ENCODE data around the gene EIF3K.

Gene EIF3K

DNA sequence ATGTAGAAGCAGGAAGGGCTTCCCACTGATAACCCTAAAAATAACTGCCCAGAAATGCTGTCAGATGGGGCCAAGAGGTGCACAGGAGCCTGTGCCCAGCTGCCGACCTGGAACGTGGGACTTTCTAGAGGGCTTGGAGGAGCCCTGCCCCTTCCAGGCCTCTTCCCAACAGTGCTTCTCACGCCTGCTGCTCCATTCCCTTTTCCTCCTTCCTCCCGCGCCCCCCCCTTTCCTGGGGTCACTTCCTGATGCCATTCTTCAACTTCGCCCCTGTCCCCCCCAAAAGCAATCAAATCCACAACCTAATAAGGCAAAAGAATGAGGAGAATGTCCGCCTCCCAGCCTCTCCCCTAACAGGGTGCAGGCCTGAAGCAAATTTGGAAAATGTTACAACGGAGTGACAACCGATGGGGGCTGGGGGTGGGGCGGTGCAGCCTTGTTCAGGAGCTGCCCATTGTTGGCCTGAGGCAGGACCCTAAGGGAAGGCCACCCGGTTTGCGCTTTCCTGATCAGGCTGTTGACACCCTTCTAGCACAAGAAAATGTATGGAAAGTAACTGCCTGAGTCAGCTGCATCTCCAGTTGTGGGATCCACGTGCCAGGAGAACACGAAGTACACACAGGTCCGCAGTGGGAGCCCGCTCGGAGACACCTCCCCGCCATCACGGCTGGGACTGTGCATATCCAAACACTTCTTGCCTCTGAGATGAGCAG is 47.1 kb downstream of the EIF3K start:
- TF ChIP-seq GATA3 (IDR thresholded peaks at IDR 0.05; ENCODE audit: low read depth, low read length) (no peak), GATA2 (IDR thresholded peaks at IDR 0.05; ENCODE audit: low read depth, low read length) (no peak)

DNA sequence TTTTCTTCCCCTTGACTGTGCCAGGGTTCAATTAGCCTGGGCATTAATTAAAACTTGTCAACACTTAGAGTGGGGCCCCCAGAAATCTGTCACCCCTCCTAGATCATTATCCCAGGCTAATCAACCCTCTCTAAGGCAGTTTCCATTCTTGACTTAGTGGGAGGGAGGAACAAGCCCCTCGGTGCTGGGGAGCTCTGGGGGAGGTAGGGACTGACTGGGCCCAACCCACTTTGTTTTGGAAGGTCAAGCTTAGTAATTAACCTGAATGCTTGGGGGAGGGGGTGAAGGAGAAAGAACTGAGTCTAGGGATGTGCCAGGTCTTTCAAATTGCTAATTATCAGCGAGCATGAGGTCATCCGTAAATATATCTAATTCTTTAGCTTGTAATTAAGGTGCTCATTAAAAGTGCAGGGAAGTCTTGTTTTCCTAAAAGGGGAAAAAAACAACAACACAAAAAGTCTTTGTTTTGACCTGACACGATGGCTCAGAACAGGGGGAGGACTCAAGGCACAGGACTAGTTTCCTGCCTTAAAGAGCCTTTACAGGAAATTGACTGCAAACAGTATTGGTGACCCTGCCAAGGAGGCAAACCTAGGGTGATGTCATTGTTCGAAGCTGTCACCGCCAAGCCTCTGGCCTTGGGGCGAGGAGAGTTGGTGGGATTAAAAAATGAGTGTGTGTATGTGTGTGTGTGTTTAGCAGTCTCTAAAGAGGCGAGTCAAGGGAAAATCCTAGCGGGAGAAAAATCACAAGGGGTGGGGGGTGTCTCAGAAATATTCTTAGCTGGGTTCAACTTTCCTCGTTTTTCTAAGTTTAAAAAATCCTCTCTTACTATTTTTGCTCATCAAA is 47.9 kb downstream of the EIF3K start:
- no peak for TF ChIP-seq GATA2 (IDR thresholded peaks at IDR 0.05; ENCODE audit: low read depth, low read length)
- no peak for TF ChIP-seq GATA3 (IDR thresholded peaks at IDR 0.05; ENCODE audit: low read depth, low read length)

DNA sequence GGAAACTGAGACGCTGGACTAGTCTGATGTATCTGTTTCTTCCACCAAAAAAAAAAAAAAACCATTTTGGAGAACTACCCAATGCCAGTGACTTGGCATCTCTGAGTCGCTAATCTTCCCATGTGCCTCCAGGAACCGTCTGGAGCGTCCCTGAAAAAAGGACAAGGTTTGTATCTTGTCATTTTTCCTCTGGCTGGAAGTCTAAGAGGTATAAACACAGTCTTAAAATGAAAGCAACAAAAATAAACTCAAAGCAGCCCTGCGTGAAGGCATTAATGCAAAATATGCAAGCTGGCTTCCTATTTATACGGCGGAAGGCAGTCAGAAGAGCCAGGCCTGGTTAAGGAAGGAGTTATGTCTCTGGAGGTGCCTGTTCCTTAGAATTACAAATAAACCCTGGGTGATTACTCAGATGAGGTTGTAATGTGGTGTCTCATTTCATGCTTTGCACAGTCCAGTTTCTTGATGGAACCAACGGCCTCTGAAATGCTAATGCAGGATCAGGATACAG is 48.7 kb downstream of the EIF3K start:
- TF ChIP-seq GATA2 (IDR thresholded peaks at IDR 0.05; ENCODE audit: low read depth, low read length) (no peak), GATA3 (IDR thresholded peaks at IDR 0.05; ENCODE audit: low read depth, low read length) (no peak)

DNA sequence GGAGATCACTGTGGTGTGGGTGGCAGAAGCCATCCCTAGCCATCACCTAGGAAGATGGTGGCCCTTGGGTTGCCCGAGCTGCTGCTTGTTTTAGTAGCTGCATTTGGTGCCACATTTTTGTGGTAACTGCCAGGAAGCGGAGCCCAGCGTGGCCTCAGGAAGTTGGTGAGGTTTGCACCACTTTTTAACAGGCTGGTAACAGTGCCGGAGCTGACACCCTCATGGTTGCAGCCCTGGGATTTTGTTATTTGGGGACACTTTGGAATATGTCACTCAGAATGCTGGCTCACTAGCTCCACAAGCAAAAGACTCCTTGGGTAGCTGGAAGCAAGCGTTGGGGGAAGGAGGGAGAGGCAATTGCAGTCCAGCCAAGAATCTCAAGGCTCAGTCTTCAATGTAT is 50.6 kb downstream of the EIF3K start:
- no peak for TF ChIP-seq GATA2 (IDR thresholded peaks at IDR 0.05; ENCODE audit: low read depth, low read length)
- TF ChIP-seq GATA3 (IDR thresholded peaks at IDR 0.05; ENCODE audit: low read depth, low read length), result no peak

DNA sequence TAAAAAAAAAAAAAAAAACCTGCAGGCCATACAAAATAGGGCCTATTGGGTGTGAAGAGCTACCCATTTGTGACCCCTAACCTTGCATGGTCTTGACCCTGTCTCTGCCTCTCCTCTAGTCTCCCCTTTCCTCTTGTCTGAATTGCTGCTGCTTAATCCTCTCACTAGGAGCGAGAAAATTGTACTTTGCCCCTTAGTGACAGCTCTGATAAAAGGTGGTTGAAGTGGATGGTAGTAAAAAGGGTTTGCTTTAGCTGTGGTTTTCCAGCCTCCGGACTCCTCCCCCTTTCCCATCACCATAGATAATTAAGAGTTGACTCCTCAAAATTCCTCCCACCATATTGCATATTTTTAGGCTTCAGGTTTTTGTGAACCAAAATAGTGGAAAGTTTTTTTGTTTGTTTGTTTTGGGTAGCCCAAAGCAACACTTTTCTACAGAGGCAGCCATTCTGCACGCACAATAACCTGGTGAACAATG is 52.0 kb downstream of the EIF3K start:
- TF ChIP-seq GATA3 (IDR thresholded peaks at IDR 0.05; ENCODE audit: low read depth, low read length), result no peak
- TF ChIP-seq GATA2 (IDR thresholded peaks at IDR 0.05; ENCODE audit: low read depth, low read length), result no peak

DNA sequence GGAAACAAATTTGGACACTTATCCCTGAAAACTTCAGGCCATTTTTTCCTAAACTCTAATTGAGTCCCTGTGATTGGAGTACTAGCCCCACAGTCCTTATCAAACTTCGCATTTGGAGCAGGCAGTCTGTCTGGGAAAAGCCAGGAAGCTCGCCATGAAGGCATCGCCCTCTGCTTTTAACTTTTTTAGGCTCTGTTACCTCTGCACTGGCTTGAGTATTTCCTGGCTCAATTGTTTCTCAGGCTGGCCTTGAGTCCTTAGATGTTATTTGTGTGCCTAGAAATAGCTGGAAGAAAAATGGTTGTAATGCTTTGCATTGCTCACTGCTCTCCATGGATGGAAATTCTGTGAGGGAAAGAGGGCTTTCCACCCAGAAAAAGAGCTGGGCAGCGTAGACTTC is 52.7 kb downstream of the EIF3K start:
- no peak for TF ChIP-seq GATA3 (IDR thresholded peaks at IDR 0.05; ENCODE audit: low read depth, low read length)
- TF ChIP-seq GATA2 (IDR thresholded peaks at IDR 0.05; ENCODE audit: low read depth, low read length), result no peak

DNA sequence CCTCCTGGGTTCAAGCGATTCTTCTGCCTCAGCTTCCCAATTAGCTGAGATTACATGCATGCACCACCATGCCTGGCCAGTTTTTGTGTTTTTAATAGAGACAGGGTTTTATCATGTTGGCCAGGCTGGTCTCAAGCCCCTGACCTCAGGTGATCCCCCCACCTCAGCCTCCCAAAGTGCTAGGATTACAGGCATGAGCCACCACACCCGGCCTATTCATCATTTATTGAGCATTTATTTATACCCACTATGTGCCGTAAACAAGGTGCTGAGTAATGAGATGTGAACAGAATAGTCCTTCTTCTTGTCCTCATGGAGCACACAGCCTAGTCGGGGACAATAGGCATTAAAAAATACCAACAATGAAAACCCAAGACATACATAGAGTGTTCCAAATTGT is 54.0 kb downstream of the EIF3K start:
- no peak for TF ChIP-seq GATA3 (IDR thresholded peaks at IDR 0.05; ENCODE audit: low read depth, low read length)
- TF ChIP-seq GATA2 (IDR thresholded peaks at IDR 0.05; ENCODE audit: low read depth, low read length), result no peak

DNA sequence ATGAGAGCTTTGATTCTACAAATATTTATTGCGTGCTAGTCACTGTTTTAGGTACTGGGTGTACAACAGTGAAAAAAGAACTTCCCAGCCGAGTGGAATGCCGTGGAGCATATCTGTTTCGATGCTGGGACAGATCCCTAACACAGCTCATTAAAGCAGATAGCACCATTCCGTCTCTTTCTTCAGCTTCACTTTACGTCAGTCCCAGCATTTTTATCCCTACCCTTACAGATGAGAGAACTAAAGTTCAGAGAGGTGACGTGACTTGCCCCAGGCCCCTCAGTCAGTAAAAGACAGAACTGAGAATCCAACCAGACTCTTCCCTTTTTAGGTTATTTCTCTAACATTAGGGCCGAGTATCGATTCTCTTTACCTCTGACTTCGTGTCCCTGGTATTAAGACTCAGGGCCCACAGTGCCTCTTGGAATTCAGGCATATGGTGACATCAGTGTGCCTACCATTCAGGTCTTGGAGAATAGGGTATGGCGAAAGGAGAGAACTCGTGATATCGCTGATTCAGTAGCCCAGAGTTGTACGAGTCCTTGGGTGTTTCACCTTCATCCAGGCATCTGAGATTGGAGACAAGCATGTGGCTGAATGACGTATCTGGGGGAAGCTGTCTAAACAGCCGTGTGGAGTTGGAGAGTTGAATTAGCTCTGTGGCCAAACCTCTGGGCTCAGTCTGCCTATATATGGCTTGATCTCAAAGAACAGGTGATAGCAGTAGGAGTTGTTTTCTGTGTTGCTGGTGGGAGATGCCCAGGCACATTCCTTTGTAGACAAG is 55.6 kb downstream of the EIF3K start:
- TF ChIP-seq GATA2 (IDR thresholded peaks at IDR 0.05; ENCODE audit: low read depth, low read length) (no peak), GATA3 (IDR thresholded peaks at IDR 0.05; ENCODE audit: low read depth, low read length) (no peak)

DNA sequence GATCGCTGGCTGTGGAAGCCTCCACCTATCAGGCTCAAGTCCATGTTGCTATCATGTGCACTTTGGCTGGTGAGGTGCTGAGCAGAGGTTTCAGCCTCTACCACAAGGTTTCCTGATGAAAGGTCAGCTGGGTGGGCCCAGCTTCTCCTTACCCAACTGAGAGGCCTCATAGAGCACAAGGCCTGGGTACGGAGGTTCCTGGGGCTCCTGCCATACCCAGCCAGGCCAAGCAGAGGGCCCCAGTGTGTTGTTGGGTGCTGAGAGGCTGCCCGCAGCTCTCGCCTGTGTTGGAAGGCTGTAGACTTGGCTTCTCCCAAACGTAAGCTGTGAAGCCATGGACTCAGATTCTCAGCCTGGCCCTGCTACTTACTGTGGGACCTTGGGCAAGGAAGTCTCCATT is 56.6 kb downstream of the EIF3K start:
- TF ChIP-seq GATA2 (IDR thresholded peaks at IDR 0.05; ENCODE audit: low read depth, low read length) (no peak), GATA3 (IDR thresholded peaks at IDR 0.05; ENCODE audit: low read depth, low read length) (no peak)

DNA sequence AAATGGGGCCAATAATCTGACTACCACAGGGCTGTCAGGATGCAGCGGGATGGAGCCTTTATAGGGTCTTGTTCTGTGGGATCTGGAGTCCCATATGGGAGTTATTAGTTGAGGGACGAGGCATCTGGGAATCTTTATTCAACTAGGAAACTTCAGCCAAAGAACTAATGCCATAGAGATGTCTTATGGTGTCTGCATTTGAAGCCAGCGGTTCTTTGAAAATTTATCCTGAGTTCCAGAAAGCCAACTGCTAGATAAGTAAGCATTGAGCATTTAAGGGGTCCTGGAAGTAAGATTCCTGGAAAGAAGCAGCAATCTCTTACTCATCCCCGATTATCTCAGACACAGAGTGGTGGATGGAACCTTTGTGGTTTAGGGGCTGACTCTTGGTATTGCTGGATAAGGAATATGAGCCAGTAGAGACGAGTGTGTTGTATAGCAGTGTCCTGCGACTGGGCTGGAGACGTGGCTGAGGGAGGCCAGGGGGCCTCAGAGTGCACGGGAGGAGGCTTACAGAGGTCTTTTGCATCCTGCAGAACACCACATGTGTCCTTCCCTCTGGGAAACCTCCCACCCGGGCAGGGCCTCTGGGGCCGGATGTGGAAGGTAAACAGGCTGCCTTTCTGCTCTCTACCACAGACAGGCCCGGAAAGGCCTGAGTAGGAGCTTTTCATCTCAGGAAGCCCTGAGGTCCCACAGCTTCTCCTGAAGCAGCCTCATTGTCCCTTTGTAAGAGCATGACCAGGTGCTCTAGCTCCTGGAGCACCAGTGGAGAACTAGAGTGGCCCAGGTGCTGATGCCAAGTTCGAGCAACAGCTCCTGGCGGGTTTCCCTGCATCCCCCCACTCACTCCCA is 57.3 kb downstream of the EIF3K start:
- TF ChIP-seq GATA2 (IDR thresholded peaks at IDR 0.05; ENCODE audit: low read depth, low read length) (no peak), GATA3 (IDR thresholded peaks at IDR 0.05; ENCODE audit: low read depth, low read length) (no peak)

DNA sequence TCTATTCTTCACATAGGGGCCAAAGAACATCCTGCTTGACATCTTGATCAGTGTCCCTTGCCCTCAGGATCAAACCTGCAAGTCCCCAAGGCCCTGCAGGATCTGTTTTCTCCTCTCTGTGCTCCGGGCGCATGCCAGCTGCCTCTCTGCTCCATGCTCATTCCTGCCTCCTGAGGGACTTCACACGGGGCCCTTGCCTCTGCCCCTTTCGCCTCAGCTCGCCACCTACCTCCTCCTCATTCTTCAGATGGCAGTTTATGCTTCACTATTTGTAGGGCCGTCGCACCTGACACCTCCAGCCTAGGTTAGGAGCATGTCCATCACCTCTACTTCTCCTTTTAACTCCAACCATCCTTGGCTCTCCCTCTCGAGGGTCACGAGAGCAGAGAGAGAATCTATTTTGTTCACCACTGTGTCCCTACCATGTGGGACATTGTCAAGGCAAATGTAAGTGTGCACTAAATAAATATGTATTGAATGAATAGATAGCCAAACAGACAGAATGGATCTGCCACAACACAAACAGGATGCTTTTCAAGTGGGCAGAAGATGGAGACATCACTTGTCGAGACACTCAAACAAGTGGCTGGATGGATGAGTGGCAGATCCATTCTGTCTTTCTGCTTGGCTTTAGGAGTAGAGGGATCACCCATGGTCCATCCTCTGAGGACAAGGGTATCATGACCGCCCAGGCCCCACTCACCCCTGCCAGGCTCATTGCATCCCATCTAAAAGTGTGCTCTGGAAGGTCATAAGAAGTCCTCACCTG is 58.1 kb downstream of the EIF3K start:
- TF ChIP-seq GATA2 (IDR thresholded peaks at IDR 0.05; ENCODE audit: low read depth, low read length) (no peak), GATA3 (IDR thresholded peaks at IDR 0.05; ENCODE audit: low read depth, low read length) (no peak)

DNA sequence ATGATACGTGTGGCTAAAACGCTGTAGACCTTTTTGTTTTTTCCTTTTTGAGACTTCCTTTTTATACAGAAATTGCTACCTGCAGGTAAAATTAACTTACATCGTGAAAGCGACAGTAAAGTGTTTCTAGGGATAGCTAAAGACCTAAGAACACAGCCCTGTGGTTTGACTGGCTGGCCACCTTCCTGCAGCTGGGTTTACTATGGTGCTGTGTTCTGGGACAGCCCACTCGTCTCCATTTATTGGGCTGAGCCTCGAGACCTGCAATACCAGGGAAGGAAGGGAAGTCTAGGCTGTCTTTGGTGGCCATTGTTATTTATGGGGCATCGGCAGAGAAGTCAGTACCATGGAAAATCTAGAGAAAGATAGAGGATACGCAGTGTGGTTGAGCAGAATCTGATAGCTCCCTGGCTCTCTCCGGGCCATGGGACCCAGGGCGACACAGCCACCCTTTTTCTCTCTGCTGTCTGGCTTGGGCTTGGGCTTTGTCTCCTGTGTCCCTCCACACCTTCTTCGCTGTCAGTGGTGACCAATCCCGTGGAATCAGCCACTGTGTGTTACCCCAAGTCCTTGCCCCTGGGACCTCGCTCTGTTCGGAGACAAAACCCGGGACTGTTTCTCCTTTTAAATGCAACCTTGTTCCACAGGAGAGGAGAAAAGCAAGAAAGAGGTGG is 59.4 kb downstream of the EIF3K start:
- TF ChIP-seq GATA3 (IDR thresholded peaks at IDR 0.05; ENCODE audit: low read depth, low read length) (no peak), GATA2 (IDR thresholded peaks at IDR 0.05; ENCODE audit: low read depth, low read length) (no peak)
